ENCODE data around the gene TENT4A.

The TENT4A gene

DNA sequence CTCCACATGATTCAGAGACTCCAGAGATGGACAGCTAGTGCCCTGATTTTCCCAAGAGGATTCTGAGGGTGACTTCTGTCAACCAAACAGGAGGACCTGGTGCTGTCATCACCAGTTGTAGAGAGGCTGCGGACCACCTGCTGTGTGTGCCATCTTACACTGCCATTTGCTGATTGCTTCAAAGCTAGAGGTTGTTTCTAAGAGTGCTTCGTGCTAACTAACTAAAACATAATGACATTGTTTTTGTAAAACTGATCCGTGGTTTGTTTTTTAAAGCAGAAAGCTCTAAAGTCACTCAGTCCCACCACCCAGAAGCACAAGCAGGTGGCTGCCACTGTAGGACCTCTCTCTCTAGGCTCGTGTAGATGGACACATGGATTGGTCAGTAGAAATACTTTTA lies 12.2 kb downstream of the TENT4A start:
- DNase-seq (ENCODE audit: low read depth, low spot score) = no peak
- TF ChIP-seq, protein P1, sequence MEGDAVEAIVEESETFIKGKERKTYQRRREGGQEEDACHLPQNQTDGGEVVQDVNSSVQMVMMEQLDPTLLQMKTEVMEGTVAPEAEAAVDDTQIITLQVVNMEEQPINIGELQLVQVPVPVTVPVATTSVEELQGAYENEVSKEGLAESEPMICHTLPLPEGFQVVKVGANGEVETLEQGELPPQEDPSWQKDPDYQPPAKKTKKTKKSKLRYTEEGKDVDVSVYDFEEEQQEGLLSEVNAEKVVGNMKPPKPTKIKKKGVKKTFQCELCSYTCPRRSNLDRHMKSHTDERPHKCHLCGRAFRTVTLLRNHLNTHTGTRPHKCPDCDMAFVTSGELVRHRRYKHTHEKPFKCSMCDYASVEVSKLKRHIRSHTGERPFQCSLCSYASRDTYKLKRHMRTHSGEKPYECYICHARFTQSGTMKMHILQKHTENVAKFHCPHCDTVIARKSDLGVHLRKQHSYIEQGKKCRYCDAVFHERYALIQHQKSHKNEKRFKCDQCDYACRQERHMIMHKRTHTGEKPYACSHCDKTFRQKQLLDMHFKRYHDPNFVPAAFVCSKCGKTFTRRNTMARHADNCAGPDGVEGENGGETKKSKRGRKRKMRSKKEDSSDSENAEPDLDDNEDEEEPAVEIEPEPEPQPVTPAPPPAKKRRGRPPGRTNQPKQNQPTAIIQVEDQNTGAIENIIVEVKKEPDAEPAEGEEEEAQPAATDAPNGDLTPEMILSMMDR (IDR thresholded peaks at IDR 0.05; ENCODE audit: insufficient read depth, low read length, missing control alignments) = no peak
- ChIA-PET POLR2A (interaction anchor here (0.5 kb wide), 1 partner anchor 82 kb away, joined by 3 read pairs; no protein-coding TSS in a partner anchor), CTCF (interaction anchor here (1.5 kb wide), 1 partner anchor 19 kb away, joined by 4 read pairs; no protein-coding TSS in a partner anchor)
- no peak overlapping the region for H3K4me3 ChIP-seq (ENCODE audit: low read depth, low read length)

DNA sequence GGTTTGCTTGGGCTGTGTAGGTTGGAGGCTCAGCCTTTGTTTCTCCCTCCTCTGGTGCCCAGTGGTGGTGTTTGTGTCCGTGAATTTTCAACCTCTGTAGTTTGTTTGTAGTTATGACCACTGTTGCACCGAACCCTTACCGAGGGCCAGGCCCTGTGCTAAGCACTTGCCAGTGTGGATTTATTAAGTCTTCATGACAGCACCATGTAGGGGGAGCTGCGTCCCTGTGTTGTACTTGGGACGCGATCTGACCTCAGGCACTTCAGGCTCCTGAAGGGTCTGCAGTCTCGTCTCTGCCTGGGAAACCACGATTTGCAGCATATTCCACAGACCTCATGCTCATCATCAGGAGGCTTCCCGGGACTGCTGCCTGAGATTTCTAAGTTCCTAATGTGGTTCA lies 12.8 kb downstream of the TENT4A start:
- CTCF ChIA-PET = interaction anchor here (1.1 kb wide), 1 partner anchor 9 kb away, joined by 3 read pairs; no protein-coding TSS in a partner anchor

DNA sequence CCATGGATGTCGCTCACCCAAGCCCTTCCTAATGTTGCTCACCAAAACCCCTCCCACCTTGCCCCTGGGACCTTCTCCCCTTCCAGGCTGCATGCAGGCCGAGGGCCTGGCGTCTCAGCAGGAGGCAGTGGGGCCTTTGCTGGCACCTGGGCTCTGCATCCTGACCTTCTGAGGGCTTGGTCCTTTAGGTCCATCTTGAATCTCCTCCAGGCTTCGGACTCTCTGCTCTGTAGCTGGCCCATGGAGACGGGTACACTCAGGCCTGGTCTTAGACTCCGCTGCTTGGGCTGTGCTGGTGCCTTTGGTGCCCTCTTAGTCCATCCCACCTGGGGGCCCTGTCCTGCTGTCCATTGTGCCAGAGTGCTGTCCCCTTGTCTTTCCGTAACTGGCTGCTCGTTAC lies 14.0 kb downstream of the TENT4A start:
- TF ChIP-seq, protein P1 (IDR thresholded peaks at IDR 0.05; ENCODE audit: insufficient read depth, low read length, missing control alignments) = no peak
- CTCF ChIA-PET = interaction anchor here (1.1 kb wide), 1 partner anchor 11 kb away, joined by 3 read pairs; no protein-coding TSS in a partner anchor
- POLR2A ChIA-PET = no interaction called here
- H3K4me3 ChIP-seq (ENCODE audit: low read depth, low read length) = no peak overlapping the region
- no peak for DNase-seq (ENCODE audit: low read depth, low spot score)

More for the DNA sequence above, 12.8 kb downstream of the TENT4A start:
- TF ChIP-seq, protein P1 (IDR thresholded peaks at IDR 0.05; ENCODE audit: insufficient read depth, low read length, missing control alignments) = no peak
- POLR2A ChIA-PET = no interaction called here
- DNase-seq (ENCODE audit: low read depth, low spot score) = no peak
- H3K4me3 ChIP-seq (ENCODE audit: low read depth, low read length) = no peak overlapping the region

DNA sequence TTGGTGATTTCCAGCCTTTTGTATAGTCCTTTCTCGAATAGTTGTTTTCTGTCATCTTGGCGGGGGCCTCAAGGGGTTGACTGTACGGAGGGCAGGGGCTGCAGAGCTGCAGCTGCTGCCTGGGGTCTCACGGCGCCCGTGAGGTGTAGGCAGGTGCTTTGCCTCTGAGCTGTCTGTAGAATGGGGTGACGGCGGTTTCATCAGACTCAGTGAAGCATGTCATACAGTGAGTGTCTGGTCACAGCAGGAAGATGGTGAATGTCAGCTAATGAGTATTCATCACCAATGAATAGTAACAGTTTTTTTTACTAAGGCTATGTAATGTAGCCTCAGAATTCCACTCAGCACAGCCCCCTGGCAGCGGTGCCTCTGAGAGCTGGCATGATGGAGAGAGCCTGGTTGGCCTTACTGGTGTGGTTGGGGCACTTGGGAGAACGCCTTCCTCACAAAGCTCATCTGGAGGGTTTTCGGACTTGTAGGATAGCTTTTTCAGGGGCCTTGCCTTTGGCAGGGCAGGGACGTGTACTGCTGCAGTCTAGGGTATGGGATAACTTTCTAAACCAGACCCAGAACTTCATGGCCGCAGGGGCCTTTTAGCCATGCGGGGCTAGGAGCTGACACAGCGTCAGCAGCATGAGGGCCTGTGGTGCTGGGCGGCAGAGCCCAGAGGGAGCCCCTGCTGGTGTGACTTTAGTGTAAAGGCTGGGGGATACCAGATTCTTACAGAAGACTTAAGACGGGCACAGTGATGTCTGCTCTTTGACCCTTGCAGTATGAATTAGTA lies 15.0 kb downstream of the TENT4A start:
- H3K4me3 ChIP-seq (ENCODE audit: low read depth, low read length) = no peak overlapping the region
- ChIA-PET CTCF (interaction anchor here (0.9 kb wide), 1 partner anchor 17 kb away, joined by 4 read pairs; no protein-coding TSS in a partner anchor), POLR2A (no interaction called here)
- DNase-seq (ENCODE audit: low read depth, low spot score) = no peak
- TF ChIP-seq, protein P1 (IDR thresholded peaks at IDR 0.05; ENCODE audit: insufficient read depth, low read length, missing control alignments) = no peak

DNA sequence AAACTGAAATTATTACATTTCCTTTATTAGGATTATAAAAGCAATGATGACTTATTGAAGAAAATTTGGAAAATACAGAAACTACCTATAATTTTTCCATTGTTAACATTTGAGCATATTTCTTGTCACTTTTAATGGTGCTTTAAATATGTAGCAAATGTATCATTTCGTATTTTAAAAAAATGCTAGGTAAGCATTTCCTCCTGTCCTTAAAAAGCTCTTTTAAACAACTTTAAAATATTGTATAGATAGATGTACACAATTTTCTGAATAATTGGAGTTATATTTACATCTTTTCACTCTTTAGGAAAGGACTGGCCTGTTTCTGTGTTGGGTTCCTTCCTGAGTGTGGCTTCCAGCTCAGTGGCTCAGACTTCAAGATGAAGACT lies 15.6 kb downstream of the TENT4A start:
- POLR2A ChIA-PET = no interaction called here
- CTCF ChIA-PET = interaction anchor here (0.9 kb wide), 1 partner anchor 17 kb away, joined by 4 read pairs; no protein-coding TSS in a partner anchor
- H3K4me3 ChIP-seq (ENCODE audit: low read depth, low read length) = no peak overlapping the region
- DNase-seq (ENCODE audit: low read depth, low spot score) = no peak
- TF ChIP-seq, protein P1 (IDR thresholded peaks at IDR 0.05; ENCODE audit: insufficient read depth, low read length, missing control alignments) = no peak
